Astrocyte (in vitro differentiated cells and primary cell): ENCODE data around the gene DNAH3. TPM values are rescaled to one million over a fixed set of nuclear protein-coding genes. Genes with fewer than 3 reads are reported as not detected.
A peak's percentile ranks its signal among the peaks of the same experiment; 100 is the strongest.

ENCODE experiments used
- DNase-seq: peaks from one replicate; pipeline ENCODE4 v3.0.0-alpha.2; 2010; ENCODE audit warnings: low read depth
- FAIRE-seq: peaks from 2 replicates; lab custom pipeline; 2011; peaks lifted over from hg19 to GRCh38; lab: Jason Lieb, UNC
- H2AFZ ChIP-seq: 2 replicates; pipeline ENCODE4 v1.6.0; 2012; ENCODE audit warnings: low read depth, low read length, inconsistent platforms
- H3K27ac ChIP-seq: 2 replicates; pipeline ENCODE4 v1.5.1; 2011; ENCODE audit warnings: low read depth, low read length, inconsistent platforms
- H3K27me3 ChIP-seq: 2 replicates; pipeline ENCODE4 v1.6.0; 2011; ENCODE audit warnings: low read length, inconsistent platforms; ENCODE audit not compliant: insufficient read depth
- H3K36me3 ChIP-seq: 2 replicates; pipeline ENCODE4 v1.5.1; 2011; ENCODE audit warnings: low read length, inconsistent platforms; ENCODE audit not compliant: insufficient read depth
- H3K4me1 ChIP-seq: 2 replicates; pipeline ENCODE4 v1.5.1; 2011; ENCODE audit warnings: low read length, inconsistent platforms; ENCODE audit not compliant: insufficient read depth
- H3K4me2 ChIP-seq: 2 replicates; pipeline ENCODE4 v1.6.0; 2012; ENCODE audit warnings: low read length, inconsistent platforms
- H3K4me3 ChIP-seq: 2 replicates; pipeline ENCODE4 v1.5.1; 2011; ENCODE audit warnings: low read depth, mild to moderate bottlenecking, low read length, inconsistent platforms; ENCODE audit not compliant: insufficient read depth
- H3K79me2 ChIP-seq: 2 replicates; pipeline ENCODE4 v1.6.0; 2012; ENCODE audit warnings: mild to moderate bottlenecking, low read length, inconsistent platforms; ENCODE audit not compliant: insufficient read depth
- H3K9ac ChIP-seq: 2 replicates; pipeline ENCODE4 v1.6.0; 2012; ENCODE audit warnings: mild to moderate bottlenecking, low read length, inconsistent platforms
- H3K9me3 ChIP-seq: 2 replicates; pipeline ENCODE4 v1.5.1; 2012; ENCODE audit warnings: low read depth, mild to moderate bottlenecking, low read length, inconsistent platforms; ENCODE audit not compliant: insufficient read depth
- H4K20me1 ChIP-seq: 2 replicates; pipeline ENCODE4 v1.6.0; 2012; ENCODE audit warnings: low read length, inconsistent platforms; ENCODE audit not compliant: insufficient read depth
- H3K27ac Mint-ChIP-seq: one replicate; pipeline ENCODE4 v1.8.0; 2021; ENCODE audit warnings: mild to moderate bottlenecking, mixed read lengths; ENCODE audit not compliant: unreplicated experiment
- H3K27me3 Mint-ChIP-seq: one replicate; pipeline ENCODE4 v1.8.0; 2021; ENCODE audit warnings: low read depth, mixed read lengths; ENCODE audit not compliant: unreplicated experiment
- H3K36me3 Mint-ChIP-seq: one replicate; pipeline ENCODE4 v1.8.0; 2021; ENCODE audit warnings: low read depth, mixed read lengths; ENCODE audit not compliant: unreplicated experiment
- H3K4me1 Mint-ChIP-seq: one replicate; pipeline ENCODE4 v1.8.0; 2021; ENCODE audit warnings: low read depth, mixed read lengths; ENCODE audit not compliant: unreplicated experiment
- H3K4me3 Mint-ChIP-seq: one replicate; pipeline ENCODE4 v1.8.0; 2021; ENCODE audit warnings: mild to moderate bottlenecking, moderate library complexity, mixed read lengths; ENCODE audit not compliant: unreplicated experiment
- H3K9me3 Mint-ChIP-seq: one replicate; pipeline ENCODE4 v1.8.0; 2021; ENCODE audit warnings: mild to moderate bottlenecking, mixed read lengths; ENCODE audit not compliant: unreplicated experiment
- CTCF ChIP-seq: IDR thresholded peaks from 2 replicates; pipeline ENCODE4 v1.5.1; 2011; ENCODE audit warnings: low read depth, mild to moderate bottlenecking, inconsistent platforms, low read length, moderate library complexity; ENCODE audit not compliant: insufficient read depth
- EZH2 ChIP-seq: IDR thresholded peaks from 2 replicates; pipeline ENCODE4 v1.6.1; 2012; ENCODE audit warnings: mild to moderate bottlenecking, low read length, inconsistent platforms; ENCODE audit not compliant: insufficient read depth
- total RNA-seq: library from RNA; stranded (reverse); gene quantifications from 2 replicates; pipeline ENCODE4 v1.2.1, GENCODE V29; 2021

Gene DNAH3
- total RNA-seq, 1 donor from 2014 or later = not detected

DNA sequence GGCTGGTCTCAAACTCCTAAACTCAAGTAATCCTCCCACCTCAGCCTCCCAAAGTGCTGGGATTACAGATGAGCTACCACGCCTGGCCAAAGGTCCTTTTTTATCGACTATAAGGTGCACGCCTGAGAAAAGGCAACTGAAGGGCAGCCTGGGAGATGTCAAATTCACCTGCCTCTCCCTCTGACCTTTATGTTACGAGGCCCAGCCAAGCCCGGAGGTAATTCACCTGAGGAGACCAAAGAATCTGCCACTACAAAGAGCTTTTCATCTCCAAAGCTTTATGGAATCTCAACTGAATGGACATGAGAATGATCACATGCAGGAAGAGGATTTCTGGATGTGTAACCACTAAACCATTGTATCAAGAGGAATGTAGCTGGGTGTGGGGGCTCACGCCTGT is 212.9 kb downstream of the DNAH3 start:
- Histone ChIP-seq H3K27me3 (peaks cover 3% of the 10 kb centered on the region), H3K27ac (no peak overlapping the region), H3K9ac (no peak overlapping the region), H4K20me1 (no peaks in the 10 kb centered on the region), H3K36me3 (no peaks in the 10 kb centered on the region), H3K9me3 (no peaks in the 10 kb centered on the region), H3K79me2 (no peaks in the 10 kb centered on the region), H3K4me2 (no peak overlapping the region), H3K4me3 (no peak overlapping the region), H3K4me1 (no peaks in the 10 kb centered on the region), H2AFZ (no peak overlapping the region)
- DNase-seq (no peak), FAIRE-seq (no peak)
- H3K9me3 Mint-ChIP-seq = no peaks in the 10 kb centered on the region
- no peak for TF ChIP-seq CTCF
- TF ChIP-seq EZH2 = no peak
- H3K4me3 Mint-ChIP-seq = no peak overlapping the region
- H3K27me3 Mint-ChIP-seq = peaks cover 4% of the 10 kb centered on the region
- no peaks in the 10 kb centered on the region for H3K36me3 Mint-ChIP-seq
- peaks cover 2% of the 10 kb centered on the region for H3K4me1 Mint-ChIP-seq
- H3K27ac Mint-ChIP-seq = no peak overlapping the region

- Histone ChIP-seq H3K4me3 (no peak overlapping the region), H3K9ac (no peak overlapping the region), H3K27ac (no peak overlapping the region), H3K4me1 (no peaks in the 10 kb centered on the region), H3K9me3 (no peaks in the 10 kb centered on the region), H4K20me1 (no peaks in the 10 kb centered on the region), H2AFZ (no peak overlapping the region), H3K36me3 (no peaks in the 10 kb centered on the region), H3K4me2 (no peak overlapping the region), H3K79me2 (no peaks in the 10 kb centered on the region), H3K27me3 (peaks cover 3% of the 10 kb centered on the region)
- FAIRE-seq = no peak
- Mint-ChIP-seq H3K27me3 (no peaks in the 10 kb centered on the region), H3K36me3 (no peaks in the 10 kb centered on the region), H3K4me1 (peaks cover 11% of the 10 kb centered on the region), H3K4me3 (no peak overlapping the region), H3K27ac (no peak overlapping the region), H3K9me3 (no peaks in the 10 kb centered on the region)
- no peak for DNase-seq
- TF ChIP-seq EZH2 = no peak
- no peak for TF ChIP-seq CTCF
These were observed 217.1 kb downstream of the DNAH3 start for GRCh38 chr16:20933589-20933988.

- no peaks in the 10 kb centered on the region for H3K9me3 ChIP-seq
- no peak for FAIRE-seq
- H3K9me3 Mint-ChIP-seq = no peaks in the 10 kb centered on the region
These were observed 219.5 kb downstream of the DNAH3 start for GRCh38 chr16:20931066-20931600.

More at GRCh38 chr16:20931066-20931600, 219.5 kb downstream of the DNAH3 start:
- Mint-ChIP-seq H3K27me3 (no peaks in the 10 kb centered on the region), H3K36me3 (no peaks in the 10 kb centered on the region), H3K4me3 (peak overlapping the region; percentile 28), H3K27ac (no peak overlapping the region), H3K4me1 (peaks cover 10% of the 10 kb centered on the region)
- H3K4me3 ChIP-seq = no peak overlapping the region
- TF ChIP-seq EZH2 = no peak
- TF ChIP-seq CTCF = no peak
- no peaks in the 10 kb centered on the region for H3K36me3 ChIP-seq
- H3K4me2 ChIP-seq = no peak overlapping the region
- H4K20me1 ChIP-seq = no peaks in the 10 kb centered on the region
- no peak overlapping the region for H3K27ac ChIP-seq
- no peak overlapping the region for H2AFZ ChIP-seq
- H3K79me2 ChIP-seq = no peaks in the 10 kb centered on the region
- H3K9ac ChIP-seq = no peak overlapping the region
- H3K4me1 ChIP-seq = no peaks in the 10 kb centered on the region
- H3K27me3 ChIP-seq = peaks cover 3% of the 10 kb centered on the region
- peak; percentile 41 for DNase-seq
